Bronchial epithelial cell (primary cell): ENCODE measurements around the gene LOX. TPM values are rescaled to one million over a fixed set of nuclear protein-coding genes. Genes with fewer than 3 reads are reported as not detected.

ENCODE experiments used
- DNase-seq: peaks from one replicate; pipeline ENCODE4 v3.0.0-alpha.2; 2010; ENCODE audit warnings: low read depth
- FAIRE-seq: peaks from 2 replicates; lab custom pipeline; 2011; peaks lifted over from hg19 to GRCh38; lab: Jason Lieb, UNC
- H3K27me3 ChIP-seq: 2 replicates; pipeline ENCODE4 v1.5.1; 2011; ENCODE audit warnings: low read length; ENCODE audit not compliant: control insufficient read depth, insufficient read depth
- H3K36me3 ChIP-seq: 2 replicates; pipeline ENCODE4 v1.5.1; 2011; ENCODE audit warnings: low read length; ENCODE audit not compliant: control insufficient read depth, insufficient read depth
- H3K4me3 ChIP-seq: 2 replicates; pipeline ENCODE4 v1.5.1; 2011; ENCODE audit warnings: mild to moderate bottlenecking, low read depth, low read length, control low read depth
- total RNA-seq: library from RNA; depleted of rRNA; stranded (reverse); fragments of >200 nt; gene quantifications from 2 replicates; pipeline ENCODE4 v1.2.1, GENCODE V29; 2014
- TF ChIP-seq, protein P1 (sequence below): IDR thresholded peaks from 2 replicates; pipeline ENCODE4 v1.5.1; 2011; ENCODE audit warnings: mild to moderate bottlenecking, moderate library complexity, low read length, control low read depth, inconsistent platforms; ENCODE audit not compliant: insufficient read depth, severe bottlenecking

Gene LOX
- total RNA-seq, 1 donor from 2014 or later = 1.8 TPM

- TF ChIP-seq, protein P1, sequence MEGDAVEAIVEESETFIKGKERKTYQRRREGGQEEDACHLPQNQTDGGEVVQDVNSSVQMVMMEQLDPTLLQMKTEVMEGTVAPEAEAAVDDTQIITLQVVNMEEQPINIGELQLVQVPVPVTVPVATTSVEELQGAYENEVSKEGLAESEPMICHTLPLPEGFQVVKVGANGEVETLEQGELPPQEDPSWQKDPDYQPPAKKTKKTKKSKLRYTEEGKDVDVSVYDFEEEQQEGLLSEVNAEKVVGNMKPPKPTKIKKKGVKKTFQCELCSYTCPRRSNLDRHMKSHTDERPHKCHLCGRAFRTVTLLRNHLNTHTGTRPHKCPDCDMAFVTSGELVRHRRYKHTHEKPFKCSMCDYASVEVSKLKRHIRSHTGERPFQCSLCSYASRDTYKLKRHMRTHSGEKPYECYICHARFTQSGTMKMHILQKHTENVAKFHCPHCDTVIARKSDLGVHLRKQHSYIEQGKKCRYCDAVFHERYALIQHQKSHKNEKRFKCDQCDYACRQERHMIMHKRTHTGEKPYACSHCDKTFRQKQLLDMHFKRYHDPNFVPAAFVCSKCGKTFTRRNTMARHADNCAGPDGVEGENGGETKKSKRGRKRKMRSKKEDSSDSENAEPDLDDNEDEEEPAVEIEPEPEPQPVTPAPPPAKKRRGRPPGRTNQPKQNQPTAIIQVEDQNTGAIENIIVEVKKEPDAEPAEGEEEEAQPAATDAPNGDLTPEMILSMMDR = no peak
- no peaks in the 10 kb centered on the region for H3K27me3 ChIP-seq
- DNase-seq (peak; percentile 58), FAIRE-seq (no peak)
- H3K36me3 ChIP-seq = no peaks in the 10 kb centered on the region
- no peak overlapping the region for H3K4me3 ChIP-seq
Observed at GRCh38 chr5:122062205-122062604, 15.9 kb downstream of the LOX start.

- no peaks in the 10 kb centered on the region for H3K27me3 ChIP-seq
- TF ChIP-seq, protein P1 = no peak
- DNase-seq (no peak), FAIRE-seq (no peak)
- no peak overlapping the region for H3K4me3 ChIP-seq
- no peaks in the 10 kb centered on the region for H3K36me3 ChIP-seq
Observed at GRCh38 chr5:122056913-122057312, 21.1 kb downstream of the LOX start.

DNA sequence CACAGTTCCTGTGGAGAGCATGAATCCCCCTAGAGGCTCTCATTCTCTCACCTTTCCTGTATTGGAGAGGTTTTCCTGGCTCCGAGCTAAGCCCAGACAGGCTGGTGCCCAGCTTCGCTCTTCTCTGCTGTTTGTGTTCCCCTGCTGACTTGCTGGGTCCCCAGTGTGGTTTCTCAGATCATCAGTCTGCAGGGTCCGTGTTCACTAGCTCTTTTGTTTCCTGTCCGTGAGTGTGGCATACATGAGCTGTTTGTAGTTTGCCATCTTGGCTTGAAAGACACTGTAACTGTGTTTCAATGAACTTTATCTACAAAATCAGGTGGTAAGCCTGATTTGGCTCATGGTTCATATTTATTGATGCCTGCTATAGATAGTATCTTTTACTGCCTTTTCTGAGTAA lies 23.8 kb downstream of the LOX start:
- no peak for DNase-seq
- H3K36me3 ChIP-seq = no peaks in the 10 kb centered on the region
- TF ChIP-seq, protein P1 = no peak
- FAIRE-seq = no peak
- no peaks in the 10 kb centered on the region for H3K27me3 ChIP-seq
- H3K4me3 ChIP-seq = no peak overlapping the region

DNA sequence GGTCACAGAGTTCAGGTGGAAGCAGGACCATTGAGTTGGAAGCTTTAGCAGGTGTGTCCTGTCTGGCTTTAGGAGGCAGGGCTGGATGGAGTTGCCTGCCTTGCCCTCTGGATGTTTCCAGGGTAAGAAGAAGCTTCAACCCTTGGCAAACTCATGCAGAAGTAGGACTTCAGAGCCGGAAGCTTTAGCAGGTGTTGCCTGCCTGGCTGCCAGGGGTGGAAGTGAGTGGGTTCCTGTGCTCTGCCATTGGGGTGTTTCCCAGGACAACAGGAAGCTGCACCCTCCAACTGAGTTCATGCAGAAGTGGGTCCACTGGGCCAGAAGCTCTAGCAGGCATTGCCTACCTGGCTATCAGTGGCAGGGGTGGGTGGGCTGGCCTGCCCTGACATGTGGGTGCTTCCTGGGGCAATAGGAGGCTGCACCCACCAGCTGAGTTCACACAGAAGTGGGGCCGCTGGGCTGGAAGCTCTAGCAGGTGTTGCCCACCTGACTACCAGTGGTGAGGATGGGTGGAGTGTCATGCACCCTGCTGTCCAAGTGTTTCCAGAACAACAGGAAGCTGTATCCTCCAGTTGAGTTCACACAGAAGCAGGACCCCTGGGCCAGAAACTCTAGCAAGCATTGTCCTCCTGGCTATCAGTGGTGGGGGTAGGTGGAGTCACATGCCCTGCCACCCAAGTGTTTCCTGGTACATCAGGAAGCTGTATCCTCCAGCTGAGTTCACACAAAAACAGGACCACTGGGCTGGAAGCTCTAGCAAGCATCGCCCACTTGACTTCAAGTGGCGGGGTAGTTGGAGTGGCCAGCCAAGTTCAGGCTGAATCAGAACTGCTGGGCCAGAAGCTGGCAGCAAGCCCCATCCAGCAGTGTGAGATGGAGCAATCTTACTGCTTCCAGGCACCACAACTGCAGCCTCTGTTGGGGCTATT lies 24.6 kb downstream of the LOX start:
- Histone ChIP-seq H3K27me3 (no peaks in the 10 kb centered on the region), H3K36me3 (no peaks in the 10 kb centered on the region), H3K4me3 (no peak overlapping the region)
- DNase-seq (no peak), FAIRE-seq (peak; percentile 79)
- TF ChIP-seq, protein P1 = no peak

GRCh38 chr5:122051569-122051968 lies 26.5 kb downstream of the LOX start:
- DNase-seq = no peak
- TF ChIP-seq, protein P1 = no peak
- no peak for FAIRE-seq
- H3K36me3 ChIP-seq = no peaks in the 10 kb centered on the region
- H3K4me3 ChIP-seq = no peak overlapping the region
- no peaks in the 10 kb centered on the region for H3K27me3 ChIP-seq
